Daoy (cell line): ENCODE results near the gene SEMA5A. TPM values are rescaled to one million over a fixed set of nuclear protein-coding genes. Genes with fewer than 3 reads are reported as not detected.
"Not testable (repeated sequence)": the region's sequence is repeated elsewhere in the genome, so short reads cannot be mapped to it uniquely, and the experiment has no call there.

Experiments used
- DNase-seq: peaks from one replicate; pipeline ENCODE4 v3.0.0-alpha.2; 2015; ENCODE audit warnings: low read depth
- total RNA-seq: library from RNA; depleted of rRNA; stranded (reverse); fragments of >200 nt; shearing (Covaris generic); gene quantifications from 2 replicates; pipeline ENCODE4 v1.2.3, GENCODE V29; 2014

Gene SEMA5A
- total RNA-seq, 1 experiment from 2014 or later: 0.23 TPM

DNA sequence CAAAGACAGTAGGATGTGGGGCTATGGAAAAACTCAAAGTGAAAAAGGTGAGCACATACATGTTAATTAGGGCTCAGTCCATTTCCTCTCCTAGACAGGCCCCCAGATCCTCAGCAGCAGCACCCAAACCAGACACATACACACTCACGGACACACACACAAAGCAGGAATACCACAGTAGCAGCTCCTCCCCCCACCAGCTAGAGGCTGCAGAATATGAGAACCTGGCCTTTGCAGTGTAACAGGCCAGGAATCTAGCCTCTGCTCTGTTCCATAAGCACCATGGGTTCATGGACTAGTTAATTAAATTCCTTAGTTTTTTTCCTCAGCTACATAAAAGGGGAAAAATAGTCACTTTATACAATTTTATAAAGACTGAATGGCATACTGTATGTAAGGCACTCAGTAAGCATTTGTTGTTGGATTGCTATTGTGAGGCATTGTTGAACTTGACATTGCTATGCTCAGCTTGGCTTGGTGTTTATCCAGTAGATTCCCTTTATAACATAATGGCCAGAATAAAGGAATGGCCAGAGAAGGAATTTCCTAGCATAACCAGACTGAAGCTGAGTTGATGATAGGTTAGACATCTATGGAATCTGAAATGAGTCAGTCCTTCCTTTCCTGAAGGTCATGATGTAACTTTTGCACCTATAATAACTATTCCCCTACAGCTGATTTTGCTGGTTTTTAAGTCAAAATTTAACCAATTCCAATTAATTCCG lies 186.8 kb downstream of the SEMA5A start:
- no peak for DNase-seq

DNA sequence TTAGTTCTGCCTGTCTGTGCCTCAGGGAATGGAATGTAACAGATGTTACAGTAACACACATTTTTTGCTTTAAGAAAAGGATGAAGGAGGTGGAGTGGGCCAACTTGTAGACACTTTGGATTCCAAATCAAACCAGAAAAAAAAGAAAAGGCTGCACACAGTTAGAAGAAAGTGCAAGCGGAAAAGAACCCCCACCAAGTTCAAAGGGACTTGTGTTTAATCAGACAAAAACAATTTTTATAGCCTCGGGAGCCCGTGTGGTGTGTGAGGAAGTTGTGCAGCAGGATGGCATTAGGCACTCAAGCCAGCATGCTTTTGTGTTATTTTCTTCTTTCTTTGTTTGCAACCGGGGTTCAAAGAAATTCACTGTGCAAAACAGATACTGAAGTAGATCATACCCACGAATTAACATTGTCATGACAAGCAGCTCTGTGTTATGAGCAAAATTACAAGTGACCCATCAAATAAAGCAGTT lies 189.5 kb downstream of the SEMA5A start:
- no peak for DNase-seq

DNA sequence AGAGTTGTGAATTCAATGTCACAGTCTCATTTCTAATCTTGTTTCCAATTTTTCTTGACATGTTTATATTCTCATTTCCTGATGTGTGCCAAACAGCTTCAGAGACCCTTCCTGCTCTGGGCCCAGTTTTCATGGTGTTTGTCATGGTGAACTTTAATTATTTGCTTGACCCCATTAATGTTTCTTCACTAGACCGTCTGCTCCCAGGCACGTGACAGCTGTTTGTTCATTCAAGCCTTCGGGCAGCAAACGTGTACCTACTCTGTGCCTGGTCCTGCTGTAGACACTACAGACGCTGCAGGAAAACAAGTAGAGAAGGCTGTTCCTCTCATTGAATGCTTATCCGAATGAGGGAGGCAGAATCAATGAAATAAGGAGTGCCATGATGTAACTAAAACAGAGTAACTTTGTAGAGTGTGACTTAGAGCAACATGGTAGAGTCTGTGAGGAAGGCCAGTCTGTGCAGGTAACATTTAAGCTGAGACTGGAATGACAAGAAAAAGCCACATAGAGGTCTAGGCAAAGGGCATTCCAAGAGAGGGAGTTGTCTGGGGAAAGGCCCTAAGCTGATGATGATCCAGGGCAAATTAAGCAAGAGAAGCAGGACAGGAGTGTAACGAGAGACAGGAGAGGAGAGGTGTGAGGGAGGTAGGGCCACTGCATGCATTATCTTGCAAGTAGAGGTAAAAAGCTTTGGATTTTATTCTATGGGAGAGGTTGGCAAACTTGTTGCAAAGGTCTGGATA lies 191.4 kb downstream of the SEMA5A start:
- DNase-seq: no peak

DNA sequence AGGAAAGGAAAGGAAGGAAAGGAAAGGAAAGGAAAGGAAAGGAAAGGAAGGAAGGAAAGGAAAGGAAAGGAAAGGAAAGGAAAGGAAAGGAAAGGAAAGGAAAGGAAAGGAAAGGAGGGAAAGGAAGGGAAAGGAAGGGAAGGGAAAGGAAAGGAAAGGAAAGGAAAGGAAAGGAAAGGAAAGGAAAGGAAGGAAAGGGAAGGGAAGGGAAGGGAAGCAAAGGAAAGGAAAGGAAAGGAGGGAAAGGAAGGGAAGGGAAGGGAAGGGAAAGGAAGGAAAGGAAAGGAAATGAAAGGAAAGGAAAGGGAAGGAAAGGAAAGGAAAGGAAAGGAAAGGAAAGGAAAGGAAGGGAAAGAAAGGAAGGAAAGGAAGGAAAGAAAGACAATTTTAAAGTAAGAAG lies 192.8 kb downstream of the SEMA5A start:
- not testable (repeated sequence) for DNase-seq

DNA sequence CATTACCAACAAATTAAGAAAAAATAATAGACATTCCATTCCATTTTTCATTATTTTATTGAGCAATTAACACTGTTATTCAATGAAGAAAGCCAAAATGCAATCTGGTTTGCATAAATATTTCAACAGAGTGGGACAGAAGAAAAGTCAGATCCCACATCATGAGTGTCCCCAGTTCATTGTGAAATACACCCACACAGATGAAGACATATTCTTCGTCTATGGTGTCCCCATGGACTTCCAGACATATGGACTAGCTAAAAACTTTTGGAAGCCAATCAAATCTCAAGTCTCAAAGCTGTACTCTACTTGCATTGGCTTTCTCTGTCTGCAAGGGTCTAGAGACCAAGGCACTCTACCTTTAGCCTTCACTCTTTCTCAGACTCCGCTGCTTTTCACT lies 194.3 kb downstream of the SEMA5A start:
- no peak for DNase-seq

DNA sequence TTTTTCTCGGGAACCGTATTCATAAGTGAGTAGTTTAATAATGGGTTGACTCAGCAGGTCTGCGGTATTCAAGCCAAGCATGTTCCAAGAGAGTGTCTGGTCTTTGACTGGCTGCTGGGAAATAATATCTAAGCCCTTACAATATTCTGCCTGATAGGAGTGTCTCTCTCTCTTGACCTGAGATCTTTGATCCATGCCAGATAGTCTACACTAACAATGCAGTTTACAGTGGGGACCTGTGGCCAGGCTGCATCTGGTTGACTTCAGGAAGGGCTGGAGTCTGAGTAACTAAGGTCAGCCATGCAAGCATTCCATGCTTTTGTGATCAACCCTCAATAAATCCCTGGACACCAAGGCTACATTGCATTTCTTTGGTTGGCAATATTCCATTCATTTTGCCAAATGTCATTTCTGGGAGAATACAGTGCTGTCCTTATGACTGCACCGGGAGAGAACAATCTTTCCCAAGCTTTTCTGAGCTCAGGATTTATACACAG lies 195.5 kb downstream of the SEMA5A start:
- no peak for DNase-seq

DNA sequence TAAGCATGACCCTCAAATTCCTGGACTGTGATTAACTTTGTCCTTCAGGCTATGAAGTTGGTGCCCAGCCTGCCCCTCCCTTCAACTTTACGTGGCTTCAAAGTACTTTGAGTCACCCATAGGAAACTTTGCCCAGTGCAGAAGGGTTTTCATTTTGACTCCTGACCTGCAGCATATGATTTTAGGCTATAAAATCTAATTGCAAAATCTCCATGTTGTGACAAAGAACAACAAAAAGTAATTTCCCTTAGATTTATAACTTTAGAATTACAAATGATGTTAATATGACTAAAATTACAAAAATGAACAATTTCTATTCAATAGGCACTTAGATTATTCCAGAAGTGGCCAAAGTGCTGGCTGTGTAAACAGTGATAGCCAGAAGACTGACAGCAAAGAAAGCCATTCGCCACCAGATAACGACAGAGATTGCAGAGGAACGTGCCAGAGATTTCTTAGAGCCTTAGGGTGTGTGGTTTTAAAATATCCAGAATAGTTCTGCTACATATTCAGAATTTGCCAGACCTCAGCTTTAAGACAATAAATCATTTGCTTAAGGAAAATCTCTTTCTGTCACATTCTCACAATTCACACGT lies 197.4 kb downstream of the SEMA5A start:
- DNase-seq: no peak

DNA sequence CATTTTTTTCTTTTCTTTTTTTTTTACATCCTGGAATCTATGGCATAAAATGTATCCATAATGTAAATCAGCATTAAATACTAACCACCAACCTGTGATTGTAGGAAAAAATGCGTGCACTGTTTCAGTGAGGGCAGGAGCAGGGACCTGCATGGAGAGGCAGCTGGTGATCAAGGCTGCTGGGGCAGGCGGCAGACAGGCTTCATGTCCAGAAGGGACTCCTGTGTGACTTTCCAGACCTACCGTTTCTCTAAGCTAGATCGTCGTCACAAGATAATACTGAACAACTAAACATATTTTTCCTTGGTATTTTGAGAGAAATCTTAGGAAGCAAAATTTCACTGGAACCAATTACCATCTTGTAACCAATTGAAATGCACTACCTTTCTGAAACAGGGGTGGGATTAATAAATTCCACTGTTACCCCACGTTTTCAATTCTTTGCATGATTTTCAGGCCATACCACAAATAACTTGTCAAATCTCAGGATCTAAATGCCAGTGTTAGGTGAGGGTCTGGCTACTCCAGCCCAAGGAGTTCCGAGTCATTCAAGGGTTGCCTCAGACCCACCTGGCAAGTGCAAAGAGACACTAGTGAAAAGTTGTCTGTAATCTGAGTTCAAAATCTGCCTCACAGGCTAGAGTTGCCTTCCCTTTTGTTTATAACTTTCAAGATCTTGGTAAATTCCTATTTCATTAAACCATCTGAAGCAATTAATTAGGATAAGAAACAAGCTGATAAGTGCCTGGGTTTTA lies 198.2 kb downstream of the SEMA5A start:
- no peak for DNase-seq

DNA sequence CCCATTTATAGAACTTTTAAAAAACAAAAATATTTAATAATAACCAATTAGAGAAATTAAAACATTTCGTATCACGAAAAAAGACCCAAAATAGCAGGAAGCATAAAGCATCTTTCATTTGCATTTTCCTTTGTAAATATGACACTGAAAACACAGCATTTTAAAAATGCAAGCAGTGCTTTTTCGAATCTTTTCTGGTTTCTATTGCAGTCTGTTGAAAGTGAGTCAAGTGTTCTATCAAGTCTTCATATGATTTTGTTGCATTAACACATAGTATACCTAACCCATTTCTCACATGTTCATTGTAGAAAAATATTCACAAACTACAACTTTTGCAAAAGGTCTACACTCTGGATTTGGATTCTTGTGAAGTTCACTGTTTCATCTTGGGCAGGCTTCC lies 198.8 kb downstream of the SEMA5A start:
- DNase-seq: no peak

DNA sequence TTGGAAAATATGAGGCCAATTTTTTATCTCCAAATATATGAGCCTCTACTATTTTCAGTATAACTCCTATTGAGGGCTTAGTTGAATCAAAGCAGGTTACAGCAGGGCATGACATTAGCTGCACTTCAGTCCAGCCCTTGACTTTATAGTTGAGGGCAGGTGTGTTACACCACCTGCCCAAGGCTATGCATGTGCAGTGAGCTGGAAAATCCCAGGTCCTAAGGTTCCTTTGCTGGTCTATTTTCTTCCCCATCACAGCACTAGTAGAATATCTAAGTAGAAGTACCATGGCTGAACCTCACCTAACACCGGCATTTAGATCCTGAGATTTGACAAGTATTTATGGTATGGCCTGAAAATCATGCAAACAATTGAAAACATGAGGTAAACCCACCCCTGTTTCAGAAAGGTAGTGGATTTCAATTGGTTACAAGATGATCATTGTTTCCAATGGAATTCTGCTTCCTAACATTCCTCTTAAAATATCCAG lies 201.1 kb downstream of the SEMA5A start:
- no peak for DNase-seq

DNA sequence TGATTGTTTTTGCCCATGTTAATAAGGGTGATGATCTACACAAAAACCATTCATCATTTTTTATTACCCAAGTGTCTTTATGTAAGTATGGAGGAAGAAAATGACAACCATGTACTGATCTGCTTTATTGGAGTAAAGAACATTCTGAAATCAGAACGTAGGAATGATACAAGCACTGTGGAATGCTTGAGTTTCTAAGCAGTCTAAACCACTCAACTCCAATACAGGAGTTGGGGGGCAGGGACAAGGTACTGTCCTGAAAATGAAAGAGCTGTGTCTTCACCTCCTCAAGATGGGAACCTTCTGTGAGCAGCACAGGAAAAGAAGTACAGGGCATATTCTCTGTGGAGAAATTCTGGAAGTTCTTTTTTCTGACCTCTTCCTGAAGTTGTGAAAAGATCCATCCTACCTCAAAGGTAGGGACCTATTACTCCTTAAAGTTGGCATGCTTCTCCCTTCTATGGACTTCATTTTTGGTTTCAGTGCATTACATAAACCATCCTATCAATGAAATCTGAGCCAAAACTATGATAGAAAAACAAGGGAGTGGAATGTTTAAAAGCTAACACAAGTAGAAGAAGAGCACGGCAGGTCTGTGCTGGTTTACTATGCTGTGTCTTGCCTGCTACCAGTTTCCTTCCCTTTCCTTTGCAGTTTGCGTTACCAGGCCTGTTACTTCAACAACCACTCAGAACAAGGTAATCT lies 202.6 kb downstream of the SEMA5A start:
- DNase-seq: no peak

DNA sequence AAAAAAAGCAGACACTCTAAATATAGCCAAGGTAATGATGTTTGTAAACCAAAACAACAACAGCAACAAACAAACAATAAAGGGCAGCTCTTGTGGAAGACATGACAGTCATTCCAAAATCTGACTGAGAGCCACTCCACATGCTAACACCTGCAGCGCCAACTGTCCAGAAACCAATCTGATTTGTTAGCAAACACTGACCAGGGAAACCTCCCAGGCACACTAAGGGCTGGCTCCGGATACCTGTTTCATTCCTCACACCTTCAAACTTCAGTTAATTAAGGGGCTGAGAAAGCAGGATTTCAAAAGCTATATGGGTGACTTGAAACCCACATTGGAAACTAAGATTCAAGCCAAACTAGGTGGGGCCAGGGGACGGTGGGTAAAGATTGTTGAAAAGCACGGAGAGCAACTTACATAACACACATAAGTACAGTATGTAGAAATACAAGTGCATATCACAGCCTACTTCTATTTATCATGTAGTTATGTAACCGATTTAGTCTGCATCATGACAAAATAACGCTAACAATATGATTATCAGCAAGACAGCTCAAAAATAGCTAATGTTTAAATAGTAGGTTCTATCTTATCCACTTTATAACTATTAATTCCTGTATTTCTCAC lies 203.6 kb downstream of the SEMA5A start:
- no peak for DNase-seq

DNA sequence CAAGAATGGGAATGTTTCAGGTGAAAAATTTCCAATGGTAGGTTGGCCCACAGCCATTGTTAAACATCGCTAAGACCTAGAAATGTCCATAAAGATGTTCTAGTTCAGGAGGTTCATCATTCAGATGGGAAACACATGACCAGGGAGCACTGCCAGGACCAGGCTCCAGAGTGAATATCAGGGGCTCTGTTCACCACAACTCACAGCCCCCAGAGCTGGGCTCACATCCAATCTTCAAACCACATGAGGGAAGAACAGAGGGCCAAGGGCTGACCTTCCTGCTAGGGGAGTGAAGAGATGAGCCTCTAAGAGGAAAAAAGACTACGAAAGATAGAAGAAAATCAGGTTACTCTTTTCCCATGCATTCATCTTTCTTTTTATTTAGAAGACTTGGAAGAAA lies 205.8 kb downstream of the SEMA5A start:
- DNase-seq: no peak

DNA sequence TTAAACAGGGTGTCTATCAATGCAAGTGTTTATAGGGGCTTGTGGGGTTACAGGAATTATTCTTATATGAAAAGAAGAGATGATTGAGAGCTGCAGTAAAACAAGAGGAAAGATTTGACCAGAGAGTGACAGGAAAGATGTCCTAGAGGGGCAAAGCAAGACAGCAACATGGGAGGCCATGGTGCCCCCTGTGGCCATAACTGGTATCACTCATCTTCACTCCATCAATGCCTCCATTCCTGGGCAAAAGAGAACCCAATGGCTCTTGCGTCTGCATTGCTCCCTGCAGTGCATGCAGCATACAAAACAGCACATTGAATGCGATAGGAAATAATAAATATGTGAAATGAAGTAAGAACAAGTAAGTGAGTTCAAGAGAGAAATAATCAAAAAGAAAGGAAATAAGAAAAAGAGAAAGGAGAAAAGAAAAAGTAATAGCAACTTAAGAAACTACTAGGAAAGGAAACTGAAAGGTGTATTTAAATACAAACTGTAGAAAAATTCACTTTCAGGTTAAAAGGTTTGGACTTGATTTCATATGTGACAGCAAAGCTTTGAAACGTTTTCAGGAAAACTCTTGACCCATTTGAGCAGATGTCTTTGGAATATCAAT lies 206.6 kb downstream of the SEMA5A start:
- no peak for DNase-seq

DNA sequence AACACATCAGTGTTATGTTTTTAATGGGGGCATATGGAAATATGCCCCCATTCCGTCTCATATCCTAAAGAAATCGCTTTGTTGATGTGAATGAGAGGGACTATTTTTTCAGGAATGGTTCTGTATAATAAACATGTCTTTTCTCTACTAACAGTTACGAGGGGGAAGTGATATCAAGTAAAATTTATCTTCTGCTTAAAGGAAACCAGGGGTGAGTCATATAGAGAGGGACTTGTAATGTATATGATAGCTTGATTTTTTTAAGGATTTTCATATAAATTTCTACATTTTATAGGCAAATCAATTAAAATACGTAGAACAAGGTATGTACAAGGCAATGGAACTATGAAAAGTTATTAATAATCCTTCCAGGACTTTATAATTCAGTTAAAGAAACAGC lies 207.1 kb downstream of the SEMA5A start:
- no peak for DNase-seq

DNA sequence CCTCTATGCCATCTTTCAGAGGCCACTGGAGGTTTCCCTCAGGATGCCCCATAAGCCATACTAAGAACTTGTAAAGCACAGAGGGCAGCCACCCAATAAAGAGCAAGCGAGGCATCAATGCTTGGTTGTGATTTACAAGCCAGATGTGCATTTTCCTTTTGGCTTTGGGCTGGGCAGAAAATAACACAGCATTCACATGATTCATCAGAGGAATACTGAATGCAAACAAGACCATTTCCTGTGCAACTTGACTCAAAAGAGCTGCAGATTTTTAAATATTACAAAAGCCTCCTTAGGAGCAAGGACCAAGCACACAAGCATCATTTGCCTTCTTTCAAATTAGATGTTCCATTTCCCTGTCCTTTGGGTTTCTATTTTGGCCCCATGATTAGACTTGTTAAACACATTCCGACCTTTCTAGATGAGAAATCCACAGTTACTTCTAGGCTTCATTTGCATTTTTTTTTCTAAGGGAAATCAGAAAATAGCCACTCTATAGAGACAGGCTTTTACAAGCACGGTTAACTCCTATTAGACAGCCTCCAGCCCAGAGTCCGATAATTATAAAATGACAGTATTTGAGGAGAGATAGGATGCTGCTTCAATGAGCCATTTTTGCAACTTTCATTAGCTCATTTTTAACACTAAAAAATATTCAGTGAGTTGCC lies 207.8 kb downstream of the SEMA5A start:
- peak; percentile 4 for DNase-seq

DNA sequence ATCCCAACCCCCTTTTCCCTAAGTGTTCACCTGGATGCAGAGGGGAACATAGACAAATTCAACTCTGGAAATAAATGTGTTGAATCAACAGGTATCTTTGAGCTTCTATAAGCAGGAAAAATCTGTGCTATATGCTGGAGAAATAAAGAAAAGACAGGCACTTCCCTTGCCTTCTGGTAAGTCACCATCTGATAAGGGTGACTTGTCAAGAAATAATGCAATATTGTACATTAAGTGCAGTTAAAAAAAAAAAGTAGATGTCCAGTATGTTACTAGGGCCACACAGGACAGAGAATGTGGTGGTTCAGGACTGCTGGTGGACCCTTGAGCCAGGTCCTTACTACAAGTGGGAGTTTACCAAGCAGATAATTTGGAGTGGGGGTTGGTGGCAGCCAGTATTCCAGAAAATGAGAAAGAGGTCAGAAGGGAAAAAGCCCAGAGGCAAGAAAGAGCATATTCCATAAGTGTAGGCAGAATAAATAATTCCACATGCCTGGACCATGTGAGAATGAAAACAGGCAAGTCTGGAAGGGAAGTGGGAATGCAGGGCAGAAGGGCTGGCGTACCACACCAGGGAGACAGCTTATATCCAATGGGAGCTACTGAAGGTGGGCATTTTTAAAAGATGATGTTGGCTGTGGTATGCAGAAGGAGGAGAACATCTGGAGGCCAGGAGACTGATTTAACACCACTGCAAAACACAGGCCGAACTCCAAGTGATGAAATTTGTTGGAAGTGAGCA lies 209.9 kb downstream of the SEMA5A start:
- no peak for DNase-seq

DNA sequence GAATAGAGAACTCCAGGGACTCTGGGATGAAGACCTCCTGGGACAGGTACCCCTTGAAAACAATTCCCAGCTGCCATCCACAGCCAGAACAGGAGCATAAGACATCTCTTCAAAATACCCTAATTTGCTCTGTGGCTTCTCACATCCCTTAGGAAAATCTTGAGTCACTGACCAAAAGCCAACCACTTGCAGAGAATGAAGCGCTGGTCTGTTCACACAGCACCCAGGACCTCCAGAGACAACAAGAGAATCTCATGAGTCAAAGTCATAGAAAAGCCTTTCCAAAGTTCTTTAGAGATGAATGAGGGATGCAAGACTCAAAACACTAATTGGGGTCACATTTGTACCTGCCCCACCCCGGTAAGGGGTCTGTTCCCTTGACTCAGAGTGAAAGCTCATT lies 210.6 kb downstream of the SEMA5A start:
- DNase-seq: no peak

DNA sequence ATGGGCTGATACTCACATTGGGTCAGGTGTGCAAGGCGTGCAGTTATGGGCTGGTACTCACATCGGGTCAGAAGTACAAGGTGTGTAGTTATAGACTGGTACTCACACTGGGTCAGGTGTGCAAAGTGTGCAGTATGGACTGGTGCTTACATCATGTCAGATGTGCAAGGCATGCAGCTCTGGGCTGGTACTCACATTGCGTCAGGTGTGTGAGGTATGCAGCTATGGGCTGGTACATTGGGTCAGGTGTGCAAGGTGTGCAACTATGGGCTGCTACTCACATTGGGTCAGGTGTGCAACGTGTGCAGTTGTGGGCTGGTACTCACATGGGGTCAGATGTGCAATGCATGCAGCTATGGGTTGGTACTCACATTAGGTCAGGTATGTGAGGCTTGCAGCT lies 213.8 kb downstream of the SEMA5A start:
- no peak for DNase-seq
